HUES48 (cell line): ENCODE measurements around the gene SLC2A11.

Experiments used
- H3K27ac ChIP-seq: one replicate; pipeline ENCODE4 v1.7.0; 2013; ENCODE audit warnings: low read depth, low read length, inconsistent platforms
- H3K27me3 ChIP-seq: 2 replicates; pipeline ENCODE4 v1.6.1; 2013; ENCODE audit warnings: mild to moderate bottlenecking, low read length; ENCODE audit not compliant: control insufficient read depth, insufficient read depth
- H3K36me3 ChIP-seq: 2 replicates; pipeline ENCODE4 v1.6.1; 2013; ENCODE audit warnings: low read length; ENCODE audit not compliant: control insufficient read depth, insufficient read depth
- H3K4me1 ChIP-seq: 2 replicates; pipeline ENCODE4 v1.6.1; 2013; ENCODE audit warnings: mild to moderate bottlenecking, low read length; ENCODE audit not compliant: control insufficient read depth, insufficient read depth
- H3K4me3 ChIP-seq: 2 replicates; pipeline ENCODE4 v1.5.1; 2013; ENCODE audit warnings: mild to moderate bottlenecking, low read depth, low read length
- H3K9ac ChIP-seq: 2 replicates; pipeline ENCODE4 v1.6.1; 2013; ENCODE audit warnings: mild to moderate bottlenecking, low read depth, low read length, moderate library complexity
- H3K9me3 ChIP-seq: 2 replicates; pipeline ENCODE4 v1.6.1; 2013; ENCODE audit warnings: low read length; ENCODE audit not compliant: control insufficient read depth, insufficient read depth

SLC2A11 gene

GRCh38 chr22:23874871-23875270, 17.2 kb downstream of the SLC2A11 start:
- Histone ChIP-seq H3K4me1 (no peaks in the 10 kb centered on the region), H3K9me3 (no peaks in the 10 kb centered on the region), H3K36me3 (peaks cover 41% of the 10 kb centered on the region), H3K27ac (no peak overlapping the region), H3K4me3 (no peak overlapping the region), H3K9ac (no peak overlapping the region), H3K27me3 (no peaks in the 10 kb centered on the region)

GRCh38 chr22:23875801-23876200, 18.1 kb downstream of the SLC2A11 start:
- Histone ChIP-seq H3K9me3 (no peaks in the 10 kb centered on the region), H3K4me1 (no peaks in the 10 kb centered on the region), H3K27ac (no peak overlapping the region), H3K36me3 (peaks cover 37% of the 10 kb centered on the region), H3K4me3 (no peak overlapping the region), H3K9ac (no peak overlapping the region), H3K27me3 (no peaks in the 10 kb centered on the region)

GRCh38 chr22:23877566-23877965, 19.9 kb downstream of the SLC2A11 start:
- Histone ChIP-seq H3K36me3 (peaks cover 37% of the 10 kb centered on the region), H3K4me3 (no peak overlapping the region), H3K27ac (no peak overlapping the region), H3K4me1 (no peaks in the 10 kb centered on the region), H3K27me3 (no peaks in the 10 kb centered on the region), H3K9ac (no peak overlapping the region), H3K9me3 (no peaks in the 10 kb centered on the region)

- no peak overlapping the region for H3K4me3 ChIP-seq
- no peaks in the 10 kb centered on the region for H3K9me3 ChIP-seq
- no peaks in the 10 kb centered on the region for H3K27me3 ChIP-seq
- H3K9ac ChIP-seq = no peak overlapping the region
- peaks cover 37% of the 10 kb centered on the region for H3K36me3 ChIP-seq
- H3K4me1 ChIP-seq = no peaks in the 10 kb centered on the region
- no peak overlapping the region for H3K27ac ChIP-seq
Observed at GRCh38 chr22:23878219-23878618, 20.5 kb downstream of the SLC2A11 start.

- H3K9me3 ChIP-seq = no peaks in the 10 kb centered on the region
- H3K9ac ChIP-seq = no peak overlapping the region
- no peak overlapping the region for H3K4me3 ChIP-seq
- H3K27me3 ChIP-seq = no peaks in the 10 kb centered on the region
- no peaks in the 10 kb centered on the region for H3K4me1 ChIP-seq
- peaks cover 9% of the 10 kb centered on the region; the same call in 1 of the 2 replicates for H3K36me3 ChIP-seq
- H3K27ac ChIP-seq = no peak overlapping the region
Observed at GRCh38 chr22:23882370-23882769, 24.7 kb downstream of the SLC2A11 start.

- Histone ChIP-seq H3K4me3 (no peak overlapping the region), H3K27me3 (no peaks in the 10 kb centered on the region), H3K4me1 (no peaks in the 10 kb centered on the region), H3K27ac (no peak overlapping the region), H3K9me3 (no peaks in the 10 kb centered on the region), H3K9ac (no peak overlapping the region), H3K36me3 (no peaks in the 10 kb centered on the region)
Observed at GRCh38 chr22:23883658-23884057, 26.0 kb downstream of the SLC2A11 start.

- Histone ChIP-seq H3K9me3 (no peaks in the 10 kb centered on the region), H3K27me3 (no peaks in the 10 kb centered on the region), H3K4me3 (no peak overlapping the region), H3K4me1 (no peaks in the 10 kb centered on the region; the same call in 1 of the 2 replicates), H3K36me3 (no peaks in the 10 kb centered on the region), H3K27ac (no peak overlapping the region), H3K9ac (no peak overlapping the region)
Observed at GRCh38 chr22:23884140-23884539, 26.5 kb downstream of the SLC2A11 start.

GRCh38 chr22:23888615-23889401, 31.1 kb downstream of the SLC2A11 start:
- Histone ChIP-seq H3K4me3 (no peak overlapping the region), H3K27me3 (no peaks in the 10 kb centered on the region), H3K9ac (no peak overlapping the region), H3K36me3 (no peaks in the 10 kb centered on the region), H3K4me1 (peaks cover 7% of the 10 kb centered on the region), H3K27ac (peak overlapping the region; percentile 19), H3K9me3 (peaks cover 3% of the 10 kb centered on the region; the same call in 1 of the 2 replicates)

GRCh38 chr22:23889620-23890019, 31.9 kb downstream of the SLC2A11 start:
- Histone ChIP-seq H3K27me3 (no peaks in the 10 kb centered on the region), H3K9me3 (peaks cover 3% of the 10 kb centered on the region; the same call in 1 of the 2 replicates), H3K4me1 (peaks cover 7% of the 10 kb centered on the region), H3K27ac (no peak overlapping the region), H3K36me3 (no peaks in the 10 kb centered on the region), H3K4me3 (no peak overlapping the region), H3K9ac (no peak overlapping the region)

GRCh38 chr22:23891726-23892125, 34.1 kb downstream of the SLC2A11 start:
- Histone ChIP-seq H3K27me3 (no peaks in the 10 kb centered on the region), H3K9me3 (peaks cover 3% of the 10 kb centered on the region; the same call in 1 of the 2 replicates)

GRCh38 chr22:23892130-23892529, 34.5 kb downstream of the SLC2A11 start:
- Histone ChIP-seq H3K9ac (no peak overlapping the region), H3K4me3 (no peak overlapping the region), H3K36me3 (peaks cover 18% of the 10 kb centered on the region), H3K9me3 (peaks cover 3% of the 10 kb centered on the region; the same call in 1 of the 2 replicates), H3K27me3 (no peaks in the 10 kb centered on the region), H3K27ac (no peak overlapping the region), H3K4me1 (peaks cover 17% of the 10 kb centered on the region)

More at GRCh38 chr22:23891726-23892125, 34.1 kb downstream of the SLC2A11 start:
- peaks cover 14% of the 10 kb centered on the region for H3K36me3 ChIP-seq
- H3K9ac ChIP-seq = no peak overlapping the region
- H3K4me1 ChIP-seq = peaks cover 15% of the 10 kb centered on the region
- H3K27ac ChIP-seq = no peak overlapping the region
- H3K4me3 ChIP-seq = no peak overlapping the region
